SW 1271 (cell line): ENCODE results near the gene GP2.

Experiments used
- DNase-seq, 2 experiments: peaks; one replicate each; lab custom pipeline; 2025; lab: John Stamatoyannopoulos, UW

GP2 gene

DNA sequence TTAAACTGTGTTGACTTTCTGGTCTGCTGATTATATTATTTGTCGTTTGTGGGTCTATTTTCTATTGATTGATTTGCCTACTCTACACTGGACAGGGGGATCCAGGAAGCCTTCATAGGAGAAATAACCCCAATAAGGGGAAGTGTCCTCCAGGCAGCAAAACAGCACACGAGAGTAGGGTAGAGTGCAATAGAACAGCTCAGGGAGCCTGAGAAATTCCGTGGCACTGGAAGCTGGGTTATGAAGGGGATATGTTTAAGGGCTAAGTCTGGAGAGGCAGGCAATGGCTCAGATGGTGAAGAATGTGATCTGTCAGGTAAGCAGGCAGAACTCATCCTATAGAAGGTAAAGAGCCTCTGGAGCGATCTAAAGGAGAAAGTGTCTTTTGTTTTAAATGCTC, 20.9 kb downstream of the GP2 start:
- no peak for DNase-seq

DNA sequence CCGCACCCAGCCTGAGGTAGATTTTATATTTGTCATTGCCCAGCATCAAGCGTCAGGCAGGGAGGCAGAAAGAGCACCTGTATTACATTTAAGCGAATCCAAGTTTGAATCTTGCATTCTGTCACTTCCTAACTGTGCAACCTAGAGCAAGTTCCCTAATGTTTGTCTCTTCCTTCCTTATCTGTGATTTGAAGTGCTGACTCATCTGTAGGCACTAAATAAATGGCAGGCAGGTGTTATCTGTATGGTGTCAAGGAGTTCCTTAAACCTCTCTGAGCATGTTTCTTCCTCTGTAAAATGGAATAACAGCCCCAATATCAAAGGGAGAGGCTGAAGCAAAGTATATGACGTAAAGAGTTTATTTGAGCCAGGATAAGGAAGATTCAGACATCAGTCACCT, 24.3 kb downstream of the GP2 start:
- no peak for DNase-seq

DNA sequence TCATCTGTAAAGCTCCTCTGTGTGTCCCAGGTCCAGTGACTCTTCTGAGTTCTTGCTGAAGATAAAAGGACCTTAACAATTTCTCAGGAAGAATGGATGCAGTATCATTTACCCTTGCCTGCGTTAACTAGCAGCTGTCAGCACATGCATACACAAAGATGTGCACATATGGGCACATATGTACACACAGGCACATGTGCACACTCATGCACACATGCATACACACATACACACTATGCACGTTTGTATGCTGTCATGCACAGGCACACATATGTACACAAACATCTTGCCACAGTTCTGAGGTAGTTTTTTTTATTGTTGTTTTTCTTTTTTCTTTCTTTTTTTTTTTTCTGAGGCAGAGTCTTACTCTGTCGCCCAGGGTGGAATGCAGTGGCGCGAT, 24.9 kb downstream of the GP2 start:
- no peak for DNase-seq

DNA sequence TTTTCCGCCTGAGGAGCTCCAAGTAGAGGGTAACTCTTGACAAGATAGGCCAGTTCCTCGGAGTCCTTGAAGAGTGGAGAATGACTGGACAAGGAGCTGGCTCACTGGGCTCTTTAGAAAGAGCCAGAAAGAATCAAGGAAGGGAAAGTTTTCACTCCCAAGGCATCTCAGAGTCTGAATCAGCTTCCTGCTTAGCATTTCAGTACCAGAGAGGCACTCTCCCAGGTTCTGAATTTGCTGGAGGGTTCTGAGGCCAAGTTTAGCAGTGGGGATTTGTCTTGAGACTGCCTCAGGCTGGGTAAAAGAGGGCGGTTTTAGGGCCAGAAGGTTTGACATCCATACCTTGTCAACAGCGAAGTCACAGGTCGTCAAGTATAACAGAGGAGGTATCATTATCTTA, 25.5 kb downstream of the GP2 start:
- DNase-seq, result no peak

DNA sequence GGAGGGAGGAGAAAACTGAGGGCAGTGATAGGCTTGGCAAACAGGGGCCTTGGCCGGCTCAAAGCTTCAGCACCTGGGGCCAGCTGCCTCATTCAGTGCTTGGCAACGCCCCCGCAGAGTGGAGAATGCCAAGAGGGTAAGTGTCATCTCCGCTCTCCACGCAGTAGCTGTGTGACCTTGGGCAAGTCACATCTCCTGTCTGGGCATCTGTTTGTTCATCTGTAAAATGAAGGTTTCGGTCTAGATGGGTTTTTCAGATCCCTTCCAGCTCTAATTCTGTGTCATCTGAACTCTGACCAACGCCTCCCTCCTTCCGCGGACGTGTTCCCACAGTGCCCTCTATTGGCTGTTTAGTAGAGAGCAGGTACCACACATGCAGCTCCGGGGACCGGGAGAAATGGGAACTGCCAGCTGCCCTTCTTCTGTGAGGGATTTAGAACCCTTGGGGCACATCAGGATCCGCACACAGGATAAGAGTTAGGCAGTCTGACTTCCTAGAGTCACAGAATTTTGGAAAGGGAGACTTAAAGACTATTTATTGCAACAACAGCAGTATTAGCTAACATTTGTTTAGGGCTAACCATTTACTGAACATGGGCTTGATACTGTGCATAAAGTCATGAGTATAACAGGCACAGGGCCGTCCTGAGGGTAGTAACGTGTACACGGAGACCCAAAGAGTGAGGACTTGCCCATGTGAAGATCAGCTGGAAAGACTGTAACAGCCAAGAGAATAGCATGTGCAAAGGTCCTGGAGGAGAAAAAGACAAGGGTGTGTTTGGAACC, 26.8 kb downstream of the GP2 start:
- peak in 1 of 2 experiments; percentile 28 for DNase-seq

DNA sequence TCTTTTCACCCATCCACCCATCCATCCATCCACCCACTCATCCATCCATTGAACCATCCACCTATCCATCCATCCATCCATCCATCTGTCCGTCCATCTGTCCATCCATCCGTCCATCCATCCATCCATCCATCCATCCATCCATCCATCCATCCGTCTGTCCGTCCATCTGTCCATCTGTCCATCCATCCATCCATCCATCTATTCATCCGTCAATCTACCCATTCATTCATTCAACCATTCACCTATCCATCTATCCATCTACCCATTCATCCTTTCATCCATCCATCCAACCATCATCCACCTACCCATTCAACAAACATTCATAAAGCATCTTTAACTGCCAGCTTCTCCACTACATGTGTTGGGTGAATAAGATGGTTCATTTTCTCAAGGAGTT, 28.9 kb downstream of the GP2 start:
- no peak for DNase-seq

DNA sequence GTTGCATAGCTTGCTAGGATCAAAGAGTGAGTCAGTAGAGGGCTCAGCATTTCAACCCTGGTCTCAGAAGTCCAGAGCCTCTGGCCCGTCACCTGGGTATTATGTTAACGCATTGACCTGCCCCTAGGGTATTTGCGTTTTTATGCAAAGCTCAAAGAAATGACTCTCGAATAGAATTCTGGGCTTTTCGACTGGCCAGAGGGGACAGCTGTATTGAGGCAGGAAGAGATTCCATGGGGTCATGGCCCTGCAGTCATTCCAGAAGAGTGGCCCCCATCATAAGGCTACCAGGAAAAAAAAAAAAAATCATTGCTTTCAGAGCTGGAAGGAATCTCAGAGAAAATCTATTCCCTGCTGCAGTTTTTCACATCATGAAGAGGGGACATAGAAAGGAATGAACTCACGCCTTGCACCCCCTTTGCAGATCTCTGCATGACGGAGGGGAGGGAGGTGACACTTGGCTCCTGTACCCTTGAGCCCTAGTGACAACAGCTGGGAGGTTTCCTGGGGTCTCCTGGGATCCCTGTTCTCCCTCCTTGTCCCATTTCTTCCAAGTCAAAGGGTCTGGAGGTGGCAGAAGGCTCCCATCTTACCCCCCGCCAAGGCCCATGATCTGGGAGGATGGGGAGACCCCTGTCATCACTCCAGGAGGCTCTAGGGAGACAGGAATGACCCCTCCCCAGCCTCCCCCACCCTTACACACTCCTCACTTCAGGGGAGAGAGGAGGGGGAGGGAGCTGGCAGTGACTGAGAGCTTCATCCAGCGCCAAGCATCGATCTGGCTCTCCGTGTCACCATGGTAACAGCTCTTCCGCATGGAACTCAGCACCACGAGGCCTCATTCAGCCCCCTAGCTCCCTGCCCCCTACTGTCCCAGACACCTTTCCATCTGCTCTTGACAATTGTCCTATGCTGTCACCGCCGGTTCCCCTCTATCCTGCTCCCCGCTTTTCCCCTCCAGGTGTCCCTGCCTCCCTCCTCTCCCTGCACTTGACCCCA, 35.8 kb downstream of the GP2 start:
- no peak for DNase-seq

DNA sequence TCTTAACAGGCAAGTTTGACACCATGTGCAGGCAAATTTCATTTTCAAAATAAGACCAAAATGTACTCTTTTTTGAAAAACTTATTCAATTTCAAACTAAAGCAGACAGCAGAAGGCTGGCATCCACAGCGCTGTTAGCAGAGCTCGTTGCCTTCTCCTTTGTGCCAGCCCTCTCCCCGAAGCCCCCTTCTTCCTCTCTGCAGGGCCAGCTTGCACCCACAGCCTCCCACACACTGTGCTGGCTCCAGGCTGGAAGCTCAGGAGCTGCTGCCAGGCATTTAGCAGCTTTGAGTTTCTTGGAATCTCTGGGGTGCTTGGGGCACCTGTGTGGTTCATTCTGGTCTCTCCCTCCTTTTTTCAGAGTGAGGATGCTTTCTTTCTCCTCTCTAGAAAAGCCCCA, 37.7 kb downstream of the GP2 start:
- no peak for DNase-seq

DNA sequence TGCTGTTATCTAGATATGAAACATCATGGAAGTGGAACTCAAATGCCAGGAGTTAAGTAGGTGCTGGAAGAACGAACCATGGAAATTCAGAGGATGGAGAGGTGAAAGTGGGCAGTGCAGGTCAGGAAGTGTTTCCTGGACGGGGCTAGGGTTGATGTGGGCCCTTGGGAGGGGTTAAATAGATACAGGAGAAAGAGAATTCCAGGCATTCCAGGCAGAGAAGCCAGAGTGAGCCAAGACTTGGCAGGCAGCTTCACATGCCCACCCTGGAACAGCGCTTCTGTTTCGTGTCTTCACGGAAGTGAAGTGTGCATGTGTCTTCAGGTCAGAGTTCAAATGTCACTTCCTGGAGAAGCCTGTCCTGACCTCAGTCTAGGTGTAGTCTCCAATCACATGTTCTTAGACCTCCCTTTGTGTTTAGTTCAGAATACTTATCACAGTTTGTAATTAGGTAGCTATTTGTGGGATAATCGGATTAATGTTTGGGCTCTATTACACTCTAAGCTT, 41.3 kb downstream of the GP2 start:
- DNase-seq, result no peak

DNA sequence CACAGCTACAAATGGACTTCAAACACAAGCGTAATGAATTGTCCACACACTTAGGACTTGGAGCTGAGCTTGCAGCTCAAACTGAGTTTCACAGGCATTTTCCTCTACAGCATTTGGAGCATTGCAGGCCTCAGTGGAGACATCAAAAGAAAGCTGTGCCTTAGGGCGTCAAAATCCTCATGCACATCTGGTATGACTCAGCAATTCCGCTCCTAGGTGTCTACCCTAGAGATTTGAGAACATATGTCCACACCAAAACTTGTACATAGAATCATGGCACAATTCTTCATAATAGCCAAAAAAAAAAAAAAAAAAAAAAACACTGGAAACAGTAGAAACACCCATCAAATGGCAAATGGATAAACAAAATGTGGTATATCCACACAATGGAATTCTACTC, 47.1 kb downstream of the GP2 start:
- no peak for DNase-seq

DNA sequence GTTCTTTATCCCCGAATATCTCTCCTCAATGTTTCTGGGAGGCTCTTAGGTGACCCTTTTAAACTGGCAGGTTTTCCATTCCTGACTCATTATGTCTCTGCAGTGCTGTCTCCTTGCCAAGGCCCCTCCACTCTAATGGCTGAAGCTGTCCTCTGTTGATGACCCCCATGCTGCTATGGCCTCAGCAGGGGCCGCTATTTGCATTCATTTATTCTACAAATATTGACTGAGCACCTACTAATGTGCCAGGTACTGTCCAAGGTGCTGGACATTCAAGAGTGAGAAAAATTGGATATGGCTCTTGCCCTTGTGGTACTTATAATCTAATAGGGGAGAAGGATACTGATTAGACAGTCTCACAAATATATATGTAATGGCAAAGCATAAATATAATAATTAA, 55.4 kb downstream of the GP2 start:
- DNase-seq, result no peak

DNA sequence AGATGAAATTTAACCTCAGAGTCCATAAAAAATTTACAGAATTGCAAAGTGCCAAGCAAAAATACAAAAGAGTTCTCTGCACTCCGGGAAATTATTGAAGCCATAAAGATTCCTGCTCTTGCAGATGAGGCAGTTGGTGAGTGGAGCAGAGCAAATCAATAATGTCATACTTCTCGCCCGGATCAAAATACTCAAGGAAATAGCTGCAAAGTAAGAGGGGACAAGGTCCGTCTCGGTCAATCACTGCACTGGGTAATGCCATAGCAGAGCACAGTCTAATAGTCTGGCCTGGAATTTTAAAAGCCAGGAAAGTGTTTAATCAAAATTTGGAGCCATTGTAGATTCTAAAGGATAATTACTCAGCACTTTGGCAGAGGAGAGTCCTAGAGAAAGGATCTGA, 58.9 kb downstream of the GP2 start:
- DNase-seq, result no peak

DNA sequence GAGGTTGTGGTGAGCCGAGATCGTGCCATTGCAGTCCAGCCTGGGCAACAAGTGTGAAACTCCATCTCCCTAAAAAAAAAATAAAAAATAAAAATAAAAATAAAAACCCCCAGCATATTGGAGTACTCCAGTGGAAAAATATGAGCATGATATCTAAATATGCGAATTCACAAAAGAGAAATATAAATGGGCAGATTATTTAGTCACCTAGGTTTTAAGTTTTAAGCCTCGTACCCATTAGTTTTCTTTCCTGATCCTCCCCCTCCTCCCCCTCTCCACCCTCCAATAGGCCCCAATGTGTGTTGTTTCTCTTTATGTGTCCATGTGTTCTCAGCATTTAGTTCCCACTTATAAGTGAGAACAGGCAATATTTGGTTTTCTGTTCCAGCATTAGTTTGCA, 62.3 kb downstream of the GP2 start:
- DNase-seq, result no peak

DNA sequence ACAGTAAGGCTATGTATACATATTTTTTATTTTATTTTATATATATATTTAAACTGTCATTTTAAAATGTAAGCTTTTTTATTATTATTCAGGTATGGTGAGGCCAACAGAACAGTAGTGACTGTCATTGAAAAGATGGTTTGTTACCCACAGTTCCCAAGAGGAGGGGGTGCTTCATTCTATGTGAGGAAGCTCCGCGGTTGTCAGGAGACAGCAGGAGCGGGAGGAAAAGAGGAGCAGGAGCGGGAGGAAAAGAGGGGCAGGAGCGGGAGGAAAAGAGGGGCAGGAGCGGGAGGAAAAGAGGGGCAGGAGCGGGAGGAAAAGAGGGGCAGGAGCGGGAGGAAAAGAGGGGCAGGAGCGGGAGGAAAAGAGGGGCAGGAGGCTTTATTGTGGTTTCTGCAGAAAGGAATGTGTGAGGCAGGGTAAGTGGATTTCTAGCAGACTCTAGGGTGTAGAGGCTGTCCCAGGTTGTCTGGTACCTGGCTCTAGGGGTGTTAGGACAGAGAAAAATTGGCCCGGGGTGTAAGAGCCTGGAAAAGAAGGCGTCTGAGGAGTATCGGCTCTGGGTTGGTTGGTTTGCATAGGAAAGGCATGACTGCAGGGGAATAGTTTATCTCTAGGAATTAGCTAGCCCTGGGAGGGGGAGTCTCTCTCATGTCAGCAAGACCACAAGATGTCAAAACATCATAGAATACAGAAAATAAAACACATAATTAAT, 64.0 kb downstream of the GP2 start:
- no peak for DNase-seq

DNA sequence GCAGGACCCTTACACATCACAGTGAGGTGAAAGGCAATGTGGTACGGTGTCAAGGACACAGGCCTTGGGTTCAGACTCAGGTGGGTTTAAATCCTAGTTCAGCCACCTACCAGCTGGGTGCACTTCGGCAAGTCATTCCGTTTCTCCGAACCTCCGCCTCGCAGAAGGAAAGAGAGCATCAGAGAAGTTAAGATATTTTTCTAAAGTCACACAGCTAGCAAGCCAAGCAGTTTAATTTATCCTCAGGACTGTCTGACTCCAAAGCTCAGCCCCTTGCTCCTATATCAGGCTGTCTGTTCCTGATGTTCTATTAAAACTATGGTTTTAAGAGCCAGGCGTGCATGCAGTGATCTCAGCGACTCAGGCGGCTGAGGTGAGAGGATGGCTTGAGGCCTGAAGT, 65.1 kb downstream of the GP2 start:
- no peak for DNase-seq

DNA sequence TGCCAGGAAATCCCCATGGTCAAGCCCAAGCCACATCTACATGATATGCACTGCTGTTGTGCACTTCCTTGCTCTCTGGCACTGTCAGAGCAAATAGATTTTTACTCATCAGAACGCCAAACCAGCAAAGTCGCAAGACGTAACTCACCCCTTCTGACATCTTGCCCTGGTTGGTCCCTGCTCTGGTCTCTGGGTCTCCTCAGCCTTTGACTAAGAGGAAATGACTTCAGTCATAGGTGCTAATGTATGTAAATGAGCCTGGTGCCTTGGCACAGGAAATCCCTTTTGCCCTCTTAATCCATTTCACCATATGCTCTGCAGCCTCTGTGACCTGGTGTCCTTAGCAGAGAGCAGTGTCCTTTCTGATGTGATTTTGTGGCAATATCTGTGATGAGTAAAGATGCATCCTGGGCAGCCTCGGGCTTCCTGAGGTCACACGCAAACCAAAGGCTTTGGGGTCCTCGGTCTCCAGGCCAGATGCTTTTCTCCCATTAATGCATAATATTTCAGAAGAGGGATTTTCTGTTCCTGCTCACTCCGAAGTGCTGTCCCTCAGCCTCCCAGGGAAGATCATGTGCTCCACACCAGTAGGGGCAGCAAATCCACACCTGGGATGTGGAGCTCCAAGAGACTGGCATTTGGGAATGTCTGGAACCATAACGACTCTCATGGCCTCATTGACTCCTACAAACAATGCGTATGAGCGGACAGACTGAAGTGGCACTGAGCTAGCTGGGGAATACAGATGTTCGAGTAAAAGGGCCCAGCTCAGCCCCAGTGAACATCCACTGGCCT, 66.9 kb downstream of the GP2 start:
- no peak for DNase-seq
